HCT116 (cell line): ENCODE results near the gene RAB36. TPM values are rescaled to one million over a fixed set of nuclear protein-coding genes. Genes with fewer than 3 reads are reported as not detected.

Experiments
- ATAC-seq: fragments of 200-7000 bp; cut with Tn5 transposase; 2 replicates; pipeline ENCODE4 v1.9.1; 2020; ENCODE audit warnings: mild to moderate bottlenecking, moderate library complexity
- BruUV-seq: library from RNA; stranded (reverse); fragments of 400-500 nt; replicated peaks from 2 replicates; lab custom pipeline; 2021; lab: Mats Ljungman, UMichigan
- CTCF ChIA-PET: fragments of 300-600 bp; sonication (Branson Sonifier 250); formaldehyde crosslinking; loops from one replicate; lab custom pipeline; 2021; ENCODE audit warnings: antibody characterized with exemption; lab: Charles Lee
- POLR2A ChIA-PET: fragments of 300-600, 350-600 bp; sonication (Branson Sonifier 250); formaldehyde crosslinking; loops from one replicate; lab custom pipeline; 2021; ENCODE audit warnings: antibody characterized with exemption; lab: Charles Lee
- RAD21 ChIA-PET, 2 experiments: fragments of 300-600 bp; sonication (Branson Sonifier 250); formaldehyde crosslinking; loops; one replicate each; lab custom pipeline; 2023; ENCODE audit warnings: low total read pairs in 2 of 2; ENCODE audit not compliant: uncharacterized antibody in 2 of 2, unreplicated experiment in 2 of 2, low non-redundant PET in 1 of 2; lab: Charles Lee
- DNase-seq: peaks from one replicate; pipeline ENCODE4 v3.0.0-alpha.2; 2010; ENCODE audit warnings: low read depth, low spot score
- H2AFZ ChIP-seq: fragments of 200-600 bp; shearing (Covaris generic), sonication (generic); 2 replicates; pipeline ENCODE4 v1.6.1; 2017; ENCODE audit warnings: low read depth, mixed run types, mixed read lengths, antibody characterized with exemption, low read length; ENCODE audit not compliant: poor library complexity, severe bottlenecking
- H3K27ac ChIP-seq: 2 replicates; pipeline ENCODE4 v1.5.1; 2012; ENCODE audit warnings: low read depth, low read length
- H3K27me3 ChIP-seq: fragments of 200-600 bp; sonication (generic); 2 replicates; pipeline ENCODE4 v1.6.1; 2016; ENCODE audit warnings: mixed run types, low read length, mixed read lengths; ENCODE audit not compliant: insufficient read depth
- H3K36me3 ChIP-seq, 2 experiments: fragments of 200-500 bp in 1 of 2; fragments of 200-600 bp in 1 of 2; sonication (Bioruptor generic) in 1 of 2; sonication (generic) in 1 of 2; 2 replicates each; pipeline versions ENCODE4 v1.5.1 to v1.6.1; 2014 to 2016; ENCODE audit warnings: low read length in 2 of 2, inconsistent platforms in 1 of 2, mixed read lengths in 1 of 2, mixed run types in 1 of 2; ENCODE audit not compliant: insufficient read depth in 2 of 2, control insufficient read depth in 1 of 2
- H3K4me1 ChIP-seq, 2 experiments: fragments of 200-600 bp in 1 of 2; sonication (generic) in 1 of 2; 2 replicates each; pipeline versions ENCODE4 v1.5.1 to v1.6.1; 2012 to 2017; ENCODE audit warnings: low read length in 2 of 2, inconsistent platforms in 1 of 2, mild to moderate bottlenecking in 1 of 2, mixed read lengths in 1 of 2, mixed run types in 1 of 2, moderate library complexity in 1 of 2; ENCODE audit not compliant: insufficient read depth in 2 of 2, control insufficient read depth in 1 of 2
- H3K4me2 ChIP-seq: fragments of 200-600 bp; sonication (generic); 2 replicates; pipeline ENCODE4 v1.6.1; 2017; ENCODE audit warnings: mixed run types, low read length, mixed read lengths
- H3K4me3 ChIP-seq, 2 experiments: fragments of 200-600 bp in 1 of 2; sonication (generic) in 1 of 2; replicated peaks in 1 of 2; 2 replicates each; pipeline ENCODE4 v1.5.1; 2011 to 2016; ENCODE audit warnings: low read length in 2 of 2, control low read depth in 1 of 2, low read depth in 1 of 2, mild to moderate bottlenecking in 1 of 2, mixed read lengths in 1 of 2, mixed run types in 1 of 2
- H3K79me2 ChIP-seq: fragments of 200-600 bp; sonication (generic); 2 replicates; pipeline ENCODE4 v1.6.1; 2017; ENCODE audit warnings: mild to moderate bottlenecking, mixed run types, low read length, moderate library complexity, mixed read lengths; ENCODE audit not compliant: insufficient read depth
- H3K9ac ChIP-seq: fragments of 200-600 bp; sonication (generic); 2 replicates; pipeline ENCODE4 v1.6.1; 2016; ENCODE audit warnings: low read length, mixed read lengths
- H3K9me2 ChIP-seq: fragments of 200-600 bp; sonication (generic), shearing (Covaris generic); 2 replicates; pipeline ENCODE4 v1.6.1; 2017; ENCODE audit warnings: mixed run types, mild to moderate bottlenecking, moderate library complexity; ENCODE audit not compliant: insufficient read depth
- H3K9me3 ChIP-seq, 2 experiments: fragments of 200-500 bp in 1 of 2; fragments of 200-600 bp in 1 of 2; sonication (Bioruptor generic) in 1 of 2; sonication (generic) in 1 of 2; 2 replicates each; pipeline ENCODE4 v1.6.1; 2014 to 2017; ENCODE audit warnings: low read length in 2 of 2, mixed read lengths in 2 of 2, inconsistent platforms in 1 of 2, low read depth in 1 of 2, mild to moderate bottlenecking in 1 of 2, mixed run types in 1 of 2, moderate library complexity in 1 of 2; ENCODE audit not compliant: control insufficient read depth in 1 of 2, insufficient read depth in 1 of 2
- H4K20me1 ChIP-seq: fragments of 200-600 bp; sonication (generic), shearing (Covaris generic); 2 replicates; pipeline ENCODE4 v1.6.1; 2017; ENCODE audit warnings: mixed run types, mild to moderate bottlenecking, moderate library complexity; ENCODE audit not compliant: insufficient read depth
- ATF3 ChIP-seq: IDR thresholded peaks from 2 replicates; pipeline ENCODE4 v1.6.1; 2012
- CBX3 ChIP-seq: IDR thresholded peaks from 2 replicates; pipeline ENCODE4 v1.6.1; 2012; ENCODE audit warnings: low read depth
- CEBPB ChIP-seq: IDR thresholded peaks from 2 replicates; pipeline ENCODE4 v1.6.1; 2012; ENCODE audit warnings: low read depth
- EGR1 ChIP-seq: IDR thresholded peaks from 2 replicates; pipeline ENCODE4 v1.6.1; 2012; ENCODE audit warnings: low read depth
- ELF1 ChIP-seq: IDR thresholded peaks from 2 replicates; pipeline ENCODE4 v1.6.1; 2012; ENCODE audit warnings: low read depth, borderline replicate concordance
- FOSL1 ChIP-seq: IDR thresholded peaks from 2 replicates; pipeline ENCODE4 v1.6.1; 2012; ENCODE audit warnings: low read depth
- JUND ChIP-seq: IDR thresholded peaks from 2 replicates; pipeline ENCODE4 v1.6.1; 2012
- POLR2AphosphoS5 ChIP-seq: IDR thresholded peaks from 2 replicates; pipeline ENCODE4 v1.6.1; 2011; ENCODE audit warnings: mild to moderate bottlenecking, low read depth, low read length, moderate library complexity
- RAD21 ChIP-seq: IDR thresholded peaks from 2 replicates; pipeline ENCODE4 v1.6.1; 2012; ENCODE audit warnings: low read depth, mild to moderate bottlenecking
- REST ChIP-seq: IDR thresholded peaks from 2 replicates; pipeline ENCODE4 v1.6.1; 2012; ENCODE audit warnings: low read depth
- SIN3A ChIP-seq: IDR thresholded peaks from 2 replicates; pipeline ENCODE4 v1.6.1; 2012; ENCODE audit warnings: low read depth
- SP1 ChIP-seq: IDR thresholded peaks from 2 replicates; pipeline ENCODE4 v1.6.1; 2012; ENCODE audit warnings: low read depth
- SRF ChIP-seq: IDR thresholded peaks from 2 replicates; pipeline ENCODE4 v1.6.1; 2012; ENCODE audit warnings: low read depth
- TCF7L2 ChIP-seq: IDR thresholded peaks from 2 replicates; pipeline ENCODE4 v1.7.0; 2011; ENCODE audit warnings: borderline replicate concordance, inconsistent platforms; ENCODE audit not compliant: insufficient read depth, insufficient read length; ENCODE audit errors: extremely low read depth
- YY1 ChIP-seq: IDR thresholded peaks from 2 replicates; pipeline ENCODE4 v1.6.1; 2011; ENCODE audit warnings: low read length, low read depth, moderate library complexity, mild to moderate bottlenecking; ENCODE audit not compliant: insufficient replicate concordance; ENCODE audit errors: extremely low read depth
- ZFX ChIP-seq: fragments of 450-650 bp; IDR thresholded peaks from 2 replicates; pipeline ENCODE4 v1.6.1; 2017
- ZNF274 ChIP-seq: fragments of 200-500 bp; sonication (Bioruptor generic); IDR thresholded peaks from 2 replicates; pipeline ENCODE4 v1.6.1; 2014; ENCODE audit warnings: mild to moderate bottlenecking, low read depth, low read length, inconsistent platforms
- intact Hi-C: fragments of 100-400 bp; cut with micrococcal nuclease; formaldehyde crosslinking; loops from 2 replicates; pipeline ENCODE4 v1.10.0; 2022
- total RNA-seq: library from RNA; stranded (reverse); gene quantifications from one replicate; pipeline ENCODE4 v1.2.1, GENCODE V29; 2021; ENCODE audit not compliant: unreplicated experiment
- TF ChIP-seq, protein P1 (sequence below), 3 experiments: fragments of 200-600 bp in 1 of 3; sonication (generic) in 1 of 3; IDR thresholded peaks in 2 of 3; conservative IDR thresholded peaks in 1 of 3; 2 replicates each; pipeline ENCODE4 v1.5.1; 2012 to 2017; ENCODE audit warnings: low read depth in 2 of 3, low read length in 2 of 3, antibody characterized with exemption in 1 of 3, borderline replicate concordance in 1 of 3, control low read depth in 1 of 3, mild to moderate bottlenecking in 1 of 3, mixed read lengths in 1 of 3, mixed run types in 1 of 3, moderate library complexity in 1 of 3; ENCODE audit not compliant: insufficient read depth in 1 of 3
- TF ChIP-seq, protein P2 (sequence below): IDR thresholded peaks from 2 replicates; pipeline ENCODE4 v1.6.1; 2011; ENCODE audit warnings: mild to moderate bottlenecking, low read length, moderate library complexity; ENCODE audit not compliant: insufficient replicate concordance; ENCODE audit errors: extremely low read depth
- TF ChIP-seq, protein P3 (sequence below): IDR thresholded peaks from 2 replicates; pipeline ENCODE4 v1.6.1; 2012

RAB36 gene
- total RNA-seq, 1 experiment from 2014 or later = 6.1 TPM

GRCh38 chr22:23131931-23132330, 13.3 kb upstream of the RAB36 start:
- BruUV-seq = no TSS peak

More at GRCh38 chr22:23131931-23132330, 13.3 kb upstream of the RAB36 start:
- no peaks in the 10 kb centered on the region for H3K27me3 ChIP-seq
- RAD21 ChIA-PET = no interaction called here
- POLR2A ChIA-PET = no interaction called here
- intact Hi-C loops = no loop called here
- H3K4me3 ChIP-seq = no peak overlapping the region
- CTCF ChIA-PET = interaction anchor here (1.0 to 3.1 kb wide), 2 partner anchors 43 to 172 kb away, joined by 3 to 30 read pairs; no protein-coding TSS in a partner anchor
- ATAC-seq (no peak), DNase-seq (no peak)
- H3K79me2 ChIP-seq = no peaks in the 10 kb centered on the region
- H3K4me2 ChIP-seq = no peak overlapping the region
- H4K20me1 ChIP-seq = no peaks in the 10 kb centered on the region
- 0 out of 4 replicates have a peak, but pooled peaks cover 0 to 2% of the 10 kb centered on the region in 2 experiments for H3K4me1 ChIP-seq
- H3K36me3 ChIP-seq = no peaks in the 10 kb centered on the region
- H3K27ac ChIP-seq = no peak overlapping the region
- H2AFZ ChIP-seq = no peak overlapping the region
- TF ChIP-seq, protein P1, sequence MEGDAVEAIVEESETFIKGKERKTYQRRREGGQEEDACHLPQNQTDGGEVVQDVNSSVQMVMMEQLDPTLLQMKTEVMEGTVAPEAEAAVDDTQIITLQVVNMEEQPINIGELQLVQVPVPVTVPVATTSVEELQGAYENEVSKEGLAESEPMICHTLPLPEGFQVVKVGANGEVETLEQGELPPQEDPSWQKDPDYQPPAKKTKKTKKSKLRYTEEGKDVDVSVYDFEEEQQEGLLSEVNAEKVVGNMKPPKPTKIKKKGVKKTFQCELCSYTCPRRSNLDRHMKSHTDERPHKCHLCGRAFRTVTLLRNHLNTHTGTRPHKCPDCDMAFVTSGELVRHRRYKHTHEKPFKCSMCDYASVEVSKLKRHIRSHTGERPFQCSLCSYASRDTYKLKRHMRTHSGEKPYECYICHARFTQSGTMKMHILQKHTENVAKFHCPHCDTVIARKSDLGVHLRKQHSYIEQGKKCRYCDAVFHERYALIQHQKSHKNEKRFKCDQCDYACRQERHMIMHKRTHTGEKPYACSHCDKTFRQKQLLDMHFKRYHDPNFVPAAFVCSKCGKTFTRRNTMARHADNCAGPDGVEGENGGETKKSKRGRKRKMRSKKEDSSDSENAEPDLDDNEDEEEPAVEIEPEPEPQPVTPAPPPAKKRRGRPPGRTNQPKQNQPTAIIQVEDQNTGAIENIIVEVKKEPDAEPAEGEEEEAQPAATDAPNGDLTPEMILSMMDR (IDR thresholded peaks at IDR 0.05 in 2 of 3, conservative IDR thresholded peaks at IDR 0.05 in 1 of 3; ENCODE audit: borderline replicate concordance in 1 of 3, insufficient read depth in 1 of 3, low read depth in 2 of 3, low read length in 2 of 3) = no peak
- TF ChIP-seq YY1 = no peak
- no peak for TF ChIP-seq REST
- TF ChIP-seq SP1 = no peak
- no peak for TF ChIP-seq ZFX
- no peak for TF ChIP-seq CEBPB
- no peak for TF ChIP-seq TCF7L2
- TF ChIP-seq CBX3 = no peak
- no peak for TF ChIP-seq FOSL1
- TF ChIP-seq ELF1 = no peak
- TF ChIP-seq, protein P2, sequence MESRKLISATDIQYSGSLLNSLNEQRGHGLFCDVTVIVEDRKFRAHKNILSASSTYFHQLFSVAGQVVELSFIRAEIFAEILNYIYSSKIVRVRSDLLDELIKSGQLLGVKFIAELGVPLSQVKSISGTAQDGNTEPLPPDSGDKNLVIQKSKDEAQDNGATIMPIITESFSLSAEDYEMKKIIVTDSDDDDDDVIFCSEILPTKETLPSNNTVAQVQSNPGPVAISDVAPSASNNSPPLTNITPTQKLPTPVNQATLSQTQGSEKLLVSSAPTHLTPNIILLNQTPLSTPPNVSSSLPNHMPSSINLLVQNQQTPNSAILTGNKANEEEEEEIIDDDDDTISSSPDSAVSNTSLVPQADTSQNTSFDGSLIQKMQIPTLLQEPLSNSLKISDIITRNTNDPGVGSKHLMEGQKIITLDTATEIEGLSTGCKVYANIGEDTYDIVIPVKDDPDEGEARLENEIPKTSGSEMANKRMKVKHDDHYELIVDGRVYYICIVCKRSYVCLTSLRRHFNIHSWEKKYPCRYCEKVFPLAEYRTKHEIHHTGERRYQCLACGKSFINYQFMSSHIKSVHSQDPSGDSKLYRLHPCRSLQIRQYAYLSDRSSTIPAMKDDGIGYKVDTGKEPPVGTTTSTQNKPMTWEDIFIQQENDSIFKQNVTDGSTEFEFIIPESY = no peak
- TF ChIP-seq JUND = no peak
- TF ChIP-seq ATF3 = no peak
- TF ChIP-seq RAD21 = no peak
- TF ChIP-seq, protein P3, sequence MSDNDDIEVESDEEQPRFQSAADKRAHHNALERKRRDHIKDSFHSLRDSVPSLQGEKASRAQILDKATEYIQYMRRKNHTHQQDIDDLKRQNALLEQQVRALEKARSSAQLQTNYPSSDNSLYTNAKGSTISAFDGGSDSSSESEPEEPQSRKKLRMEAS = no peak
- TF ChIP-seq EGR1 = no peak
- no peak for TF ChIP-seq SIN3A
- no peak for TF ChIP-seq ZNF274
- no peak for TF ChIP-seq SRF
- TF ChIP-seq POLR2AphosphoS5 = no peak
- no peaks in the 10 kb centered on the region for H3K9me2 ChIP-seq
- H3K9ac ChIP-seq = no peak overlapping the region
- no peaks in the 10 kb centered on the region for H3K9me3 ChIP-seq
